ENCODE data around the gene AP1AR. TPM values are rescaled to one million over a fixed set of nuclear protein-coding genes. Genes with fewer than 3 reads are reported as not detected.

AP1AR gene
- total RNA-seq, 8 experiments from 2014 or later: 21.1 to 31.4 (median 23.8) TPM

- Histone ChIP-seq H3K4me3 (no peak overlapping the region), H3K4me1 (replicated peaks in 1 of 2) (peaks cover 3 to 7% of the 10 kb centered on the region in 2 donors), H3K27ac (no peak overlapping the region)
- in situ Hi-C loops (cut with MboI; ENCODE audit: low pct_unique_long_range_greater_than_20kb in 2 of 9, low sequenced_read_pairs in 9 of 9, unreplicated experiment in 9 of 9): no loop called here
- no peak for ATAC-seq (replicated peaks in 6 of 8)
- WGBS, 10 experiments: 60 to 100% (median 94%) methylated on average over 1 to 5 of the region's 5 CpGs; no CpG with 5 or more reads in 1 of the 10 experiments
These were observed 81.1 kb downstream of the AP1AR start for GRCh38 chr4:112312610-112313239.

GRCh38 chr4:112315446-112315845 lies 83.9 kb downstream of the AP1AR start:
- WGBS, 10 experiments: 90 to 100% (median 94%) methylated on average over 1 to 3 of the region's 3 CpGs
- H3K27ac ChIP-seq: no peak overlapping the region
- no peak overlapping the region for H3K4me3 ChIP-seq
- in situ Hi-C loops (cut with MboI; ENCODE audit: low pct_unique_long_range_greater_than_20kb in 2 of 9, low sequenced_read_pairs in 9 of 9, unreplicated experiment in 9 of 9): no loop called here
- no peaks in the 10 kb centered on the region for H3K4me1 ChIP-seq (replicated peaks in 1 of 2)
- ATAC-seq (replicated peaks in 6 of 8): no peak

- Histone ChIP-seq H3K4me1 (replicated peaks in 1 of 2) (no peaks in the 10 kb centered on the region), H3K27ac (no peak overlapping the region), H3K4me3 (no peak overlapping the region)
- in situ Hi-C loops (cut with MboI; ENCODE audit: low pct_unique_long_range_greater_than_20kb in 2 of 9, low sequenced_read_pairs in 9 of 9, unreplicated experiment in 9 of 9): no loop called here
- 29 to 100% (median 87%) methylated on average over 1 to 2 of the region's 2 CpGs for WGBS, 10 experiments
- ATAC-seq (replicated peaks in 6 of 8): no peak
These were observed 84.8 kb downstream of the AP1AR start for GRCh38 chr4:112316360-112316759.

GRCh38 chr4:112318239-112319142 lies 86.9 kb downstream of the AP1AR start:
- WGBS, 10 experiments: 71 to 100% (median 85%) methylated on average over 1 to 5 of the region's 5 CpGs
- Histone ChIP-seq H3K27ac (no peak overlapping the region), H3K4me3 (no peak overlapping the region), H3K4me1 (replicated peaks in 1 of 2) (no peaks in the 10 kb centered on the region)
- ATAC-seq (replicated peaks in 6 of 8): no peak
- in situ Hi-C loops (cut with MboI; ENCODE audit: low pct_unique_long_range_greater_than_20kb in 2 of 9, low sequenced_read_pairs in 9 of 9, unreplicated experiment in 9 of 9): no loop called here

Other genes with a start within 250 kb of the AP1AR start
- 1 to 10 TPM in 1 of 8 experiments, under 1 TPM in 7; 0.46 to 2.3 (median 0.71) TPM for gene FAM241A, start 86.3 kb upstream of the AP1AR start, total RNA-seq
- 1 to 10 TPM; 1.7 to 8.6 (median 4.6) TPM for gene TIFA, start 54.1 kb downstream of the AP1AR start, total RNA-seq
- 10 to 100 TPM in 5 of 8 experiments, 1 to 10 TPM in 3; 3.9 to 28.0 (median 14.9) TPM for gene ALPK1, start 65.6 kb downstream of the AP1AR start, total RNA-seq

All from motor neuron (in vitro differentiated cells).